Measurements from ENCODE around the gene BTBD9.

- TF ChIP-seq CTCF (IDR thresholded peaks at IDR 0.05 in 4 of 5, conservative IDR thresholded peaks at IDR 0.05 in 1 of 5) (no peak), POLR2A (IDR thresholded peaks at IDR 0.05) (no peak)
These were observed 44.5 kb upstream of the BTBD9 start for GRCh38 chr6:38684237-38684636.
